CD4-positive, alpha-beta T cell (primary cell): Measurements from ENCODE around the gene TRAPPC6A. TPM values are rescaled to one million over a fixed set of nuclear protein-coding genes. Genes with fewer than 3 reads are reported as not detected.
A peak's percentile ranks its signal among the peaks of the same experiment; 100 is the strongest.

Source experiments
- ATAC-seq: fragments of 200-7000 bp; cut with Tn5 transposase; one replicate; pipeline ENCODE4 v1.10.0; 2022; ENCODE audit warnings: mild to moderate bottlenecking; ENCODE audit not compliant: poor library complexity
- CTCF ChIA-PET: fragments of 350-600 bp; sonication (Branson Sonifier 250); formaldehyde crosslinking; loops from one replicate; lab custom pipeline; 2021; ENCODE audit warnings: antibody characterized with exemption, inconsistent platforms; lab: Charles Lee
- POLR2A ChIA-PET: fragments of 350-600 bp; sonication (Branson Sonifier 250); formaldehyde crosslinking; loops from one replicate; lab custom pipeline; 2021; ENCODE audit warnings: antibody characterized with exemption, inconsistent platforms; lab: Charles Lee
- DNase-seq, 14 experiments: peaks; one replicate each; pipeline ENCODE4 v3.0.0-alpha.2; 2013 to 2020; ENCODE audit warnings: mixed read lengths in 2 of 14
- H3K27ac ChIP-seq, 2 donors: one replicate each; pipeline versions ENCODE4 v1.5.1 to v1.7.0; 2013; ENCODE audit warnings: low read length in 2 of 2, low read depth in 1 of 2, mild to moderate bottlenecking in 1 of 2
- H3K27me3 ChIP-seq, 2 experiments: 1 replicate in 1 of 2; 2 replicates in 1 of 2; pipeline versions ENCODE4 v1.6.1 to v1.7.0; 2013; ENCODE audit warnings: low read length in 2 of 2, control low read depth in 1 of 2, mild to moderate bottlenecking in 1 of 2, moderate library complexity in 1 of 2; ENCODE audit not compliant: insufficient read depth in 2 of 2, control insufficient read depth in 1 of 2
- H3K36me3 ChIP-seq: one replicate; pipeline ENCODE4 v1.6.1; 2013; ENCODE audit warnings: low read length, control low read depth; ENCODE audit not compliant: insufficient read depth
- H3K4me1 ChIP-seq: one replicate; pipeline ENCODE4 v1.6.1; 2013; ENCODE audit warnings: low read length, control low read depth; ENCODE audit not compliant: insufficient read depth
- H3K4me3 ChIP-seq: one replicate; pipeline ENCODE4 v1.5.1; 2013; ENCODE audit warnings: mild to moderate bottlenecking, low read length, moderate library complexity
- H3K9me3 ChIP-seq, 2 experiments: 1 replicate in 1 of 2; 2 replicates in 1 of 2; pipeline versions ENCODE4 v1.6.1 to v1.7.0; 2013; ENCODE audit warnings: low read length in 2 of 2, mild to moderate bottlenecking in 2 of 2, control low read depth in 1 of 2, moderate library complexity in 1 of 2; ENCODE audit not compliant: control insufficient read depth in 1 of 2, insufficient read depth in 1 of 2
- H3K27ac Mint-ChIP-seq: one replicate; pipeline ENCODE4 v1.8.0; 2020; ENCODE audit warnings: mixed read lengths
- H3K27me3 Mint-ChIP-seq: one replicate; pipeline ENCODE4 v1.8.0; 2021; ENCODE audit warnings: mixed read lengths
- H3K36me3 Mint-ChIP-seq: one replicate; pipeline ENCODE4 v1.8.0; 2021; ENCODE audit warnings: low read depth, mixed read lengths
- H3K4me1 Mint-ChIP-seq: one replicate; pipeline ENCODE4 v1.8.0; 2021; ENCODE audit warnings: low read depth, mixed read lengths
- H3K4me3 Mint-ChIP-seq: one replicate; pipeline ENCODE4 v1.8.0; 2020; ENCODE audit warnings: mild to moderate bottlenecking, mixed read lengths
- H3K9me3 Mint-ChIP-seq: one replicate; pipeline ENCODE4 v1.8.0; 2020; ENCODE audit warnings: mixed read lengths
- intact Hi-C, 2 experiments: fragments of 100-400 bp; cut with DNase I in 1 of 2; cut with micrococcal nuclease in 1 of 2; formaldehyde crosslinking; loops; one replicate each; pipeline versions ENCODE4 v1.15.1 to v1.9.0; 2023 to 2025; cut with DNase I, micrococcal nuclease
- total RNA-seq, 174 experiments: library from RNA in 2 of 174; stranded (reverse) in 2 of 174; gene quantifications; one replicate each; pipeline ENCODE4 v1.2.3 and lab custom pipeline; 2021 to 2026
- TF ChIP-seq, protein P1 (sequence below): fragments of 200-600 bp; IDR thresholded peaks from one replicate; pipeline ENCODE4 v1.8.0; 2022; ENCODE audit warnings: antibody characterized with exemption, mild to moderate bottlenecking

The TRAPPC6A gene
- total RNA-seq, 2 experiments from 2014 or later = 32.0 to 38.8 TPM

DNA sequence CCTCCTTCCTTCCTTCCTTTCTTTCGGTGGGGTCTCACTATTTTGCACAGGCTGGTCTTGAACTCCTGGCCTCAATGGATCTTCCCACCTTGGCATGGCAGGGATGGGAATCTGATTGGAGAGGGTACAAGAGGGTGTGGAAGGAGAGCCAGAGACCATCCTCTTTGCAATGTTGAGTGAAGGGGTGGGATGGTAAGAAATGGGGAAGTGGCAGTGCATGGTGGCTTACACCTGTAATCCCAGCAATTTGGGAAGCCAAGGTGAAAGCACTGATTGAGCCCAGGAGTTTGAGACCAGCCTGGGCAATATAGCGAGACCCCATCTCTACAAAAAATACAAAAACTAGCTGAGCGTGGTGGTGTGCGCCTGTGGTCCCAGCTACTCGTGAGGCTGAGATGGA is 6.1 kb upstream of the TRAPPC6A start:
- TF ChIP-seq, protein P1, sequence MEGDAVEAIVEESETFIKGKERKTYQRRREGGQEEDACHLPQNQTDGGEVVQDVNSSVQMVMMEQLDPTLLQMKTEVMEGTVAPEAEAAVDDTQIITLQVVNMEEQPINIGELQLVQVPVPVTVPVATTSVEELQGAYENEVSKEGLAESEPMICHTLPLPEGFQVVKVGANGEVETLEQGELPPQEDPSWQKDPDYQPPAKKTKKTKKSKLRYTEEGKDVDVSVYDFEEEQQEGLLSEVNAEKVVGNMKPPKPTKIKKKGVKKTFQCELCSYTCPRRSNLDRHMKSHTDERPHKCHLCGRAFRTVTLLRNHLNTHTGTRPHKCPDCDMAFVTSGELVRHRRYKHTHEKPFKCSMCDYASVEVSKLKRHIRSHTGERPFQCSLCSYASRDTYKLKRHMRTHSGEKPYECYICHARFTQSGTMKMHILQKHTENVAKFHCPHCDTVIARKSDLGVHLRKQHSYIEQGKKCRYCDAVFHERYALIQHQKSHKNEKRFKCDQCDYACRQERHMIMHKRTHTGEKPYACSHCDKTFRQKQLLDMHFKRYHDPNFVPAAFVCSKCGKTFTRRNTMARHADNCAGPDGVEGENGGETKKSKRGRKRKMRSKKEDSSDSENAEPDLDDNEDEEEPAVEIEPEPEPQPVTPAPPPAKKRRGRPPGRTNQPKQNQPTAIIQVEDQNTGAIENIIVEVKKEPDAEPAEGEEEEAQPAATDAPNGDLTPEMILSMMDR = no peak
- H3K4me1 ChIP-seq = peaks cover 42% of the 10 kb centered on the region
- H3K9me3 Mint-ChIP-seq = no peaks in the 10 kb centered on the region
- peaks cover 11% of the 10 kb centered on the region for H3K36me3 Mint-ChIP-seq
- ChIA-PET POLR2A (no interaction called here), CTCF (interaction anchor here (0.6 kb wide), 1 partner anchor 95 kb away, joined by 5 read pairs; no protein-coding TSS in a partner anchor)
- no peak overlapping the region for H3K4me3 ChIP-seq
- no peak overlapping the region for H3K27ac ChIP-seq
- peaks cover 37% of the 10 kb centered on the region for H3K4me1 Mint-ChIP-seq
- H3K27me3 ChIP-seq = no peaks in the 10 kb centered on the region
- ATAC-seq = no peak
- no peaks in the 10 kb centered on the region for H3K9me3 ChIP-seq
- intact Hi-C loops = loop anchor here in 1 of 2 experiments (10.0 kb wide), 1 partner anchor 721 kb away; the partner anchor contains the start of gene MYPOP
- H3K27ac Mint-ChIP-seq = no peak overlapping the region
- no peaks in the 10 kb centered on the region for H3K27me3 Mint-ChIP-seq
- H3K4me3 Mint-ChIP-seq = no peak overlapping the region
- H3K36me3 ChIP-seq = peaks cover 18% of the 10 kb centered on the region
- no peak for DNase-seq

DNA sequence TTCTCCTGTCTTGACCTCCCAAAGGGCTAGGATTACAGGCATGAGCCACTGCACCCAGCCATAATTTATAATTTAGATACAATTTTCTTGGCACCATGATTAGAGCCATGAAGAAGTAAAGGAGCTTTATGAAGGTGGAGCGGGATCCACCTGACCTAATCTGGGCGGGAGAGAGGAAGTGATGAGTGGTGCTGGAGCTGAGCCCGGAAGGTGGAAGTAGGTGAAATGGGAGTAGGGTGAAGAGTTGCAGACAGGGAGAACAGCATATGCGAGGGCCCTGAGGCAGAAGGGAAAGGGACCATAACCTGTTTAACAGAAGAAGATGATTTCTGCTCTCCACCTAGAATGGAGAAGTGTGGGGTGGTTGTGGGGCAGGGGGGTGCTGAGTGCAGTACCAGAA is 4.7 kb upstream of the TRAPPC6A start:
- H3K4me1 Mint-ChIP-seq = peaks cover 41% of the 10 kb centered on the region
- H3K9me3 ChIP-seq = no peaks in the 10 kb centered on the region
- H3K27ac Mint-ChIP-seq = no peak overlapping the region
- peak overlapping the region; percentile 13 for H3K4me3 Mint-ChIP-seq
- peaks cover 18% of the 10 kb centered on the region for H3K36me3 ChIP-seq
- intact Hi-C loops = loop anchor here in 1 of 2 experiments (10.0 kb wide), 1 partner anchor 722 kb away; the partner anchor contains the start of gene MYPOP
- ATAC-seq = no peak
- DNase-seq = no peak
- ChIA-PET POLR2A (interaction anchor here (1.5 kb wide), 1 partner anchor 11 kb away, joined by 3 read pairs; no protein-coding TSS in a partner anchor), CTCF (interaction anchor here (1.5 kb wide), 1 partner anchor 11 kb away, joined by 3 read pairs; no protein-coding TSS in a partner anchor)
- no peak overlapping the region for H3K4me3 ChIP-seq
- H3K36me3 Mint-ChIP-seq = peaks cover 15% of the 10 kb centered on the region
- H3K27me3 Mint-ChIP-seq = no peaks in the 10 kb centered on the region
- no peak overlapping the region for H3K27ac ChIP-seq
- H3K27me3 ChIP-seq = no peaks in the 10 kb centered on the region
- H3K4me1 ChIP-seq = peaks cover 48% of the 10 kb centered on the region
- TF ChIP-seq, protein P1 = no peak
- H3K9me3 Mint-ChIP-seq = no peaks in the 10 kb centered on the region

DNA sequence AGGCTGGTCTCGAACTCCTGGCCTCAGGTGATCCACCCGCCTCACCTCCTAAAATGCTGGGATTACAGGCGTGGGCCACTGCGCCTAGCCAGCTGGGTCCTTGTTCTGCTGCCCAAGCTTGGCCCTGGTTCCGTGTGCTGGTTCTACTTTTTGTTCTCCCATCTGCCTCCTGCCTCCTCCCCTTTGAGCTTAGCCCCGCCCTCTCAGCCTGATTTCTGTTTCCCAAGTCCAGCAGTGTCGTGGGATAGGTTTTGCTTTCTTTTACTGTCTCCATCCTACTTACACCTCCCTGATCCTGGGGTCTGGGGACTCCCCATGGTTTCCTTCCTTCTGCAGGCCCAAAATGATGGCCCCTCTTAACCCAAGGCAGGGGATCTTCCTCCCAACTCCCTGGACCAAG is 2.9 kb upstream of the TRAPPC6A start:
- intact Hi-C loops = loop anchor here in 1 of 2 experiments (2.0 to 10.0 kb wide), 2 partner anchors 144 to 724 kb away; partner anchors contain the start of gene MYPOP
- H3K27me3 ChIP-seq = no peaks in the 10 kb centered on the region
- ChIA-PET CTCF (interaction anchor here (1.0 kb wide), 1 partner anchor 68 kb away, joined by 3 read pairs; no protein-coding TSS in a partner anchor), POLR2A (no interaction called here)
- TF ChIP-seq, protein P1 = no peak
- no peak overlapping the region for H3K27ac ChIP-seq
- no peak overlapping the region for H3K4me3 ChIP-seq
- DNase-seq (peak in 1 of 14 experiments; percentile 26), ATAC-seq (no peak)
- peaks cover 15% of the 10 kb centered on the region for H3K36me3 Mint-ChIP-seq
- H3K9me3 Mint-ChIP-seq = no peaks in the 10 kb centered on the region
- no peaks in the 10 kb centered on the region for H3K27me3 Mint-ChIP-seq
- H3K4me3 Mint-ChIP-seq = peak overlapping the region; percentile 85
- H3K9me3 ChIP-seq = no peaks in the 10 kb centered on the region
- peak overlapping the region; percentile 52 for H3K27ac Mint-ChIP-seq
- peaks cover 56% of the 10 kb centered on the region for H3K4me1 ChIP-seq
- H3K4me1 Mint-ChIP-seq = peaks cover 42% of the 10 kb centered on the region
- H3K36me3 ChIP-seq = peaks cover 18% of the 10 kb centered on the region
